NT2/D1 (cell line): Measurements from ENCODE around the gene MSH6.

Experiments used
- SUZ12 ChIP-seq: IDR thresholded peaks from 2 replicates; pipeline ENCODE4 v1.6.1; 2011; ENCODE audit not compliant: insufficient read length, insufficient read depth; ENCODE audit errors: extremely low read depth
- YY1 ChIP-seq: IDR thresholded peaks from 2 replicates; pipeline ENCODE4 v1.6.1; 2011; ENCODE audit not compliant: insufficient read length, insufficient read depth

DNA sequence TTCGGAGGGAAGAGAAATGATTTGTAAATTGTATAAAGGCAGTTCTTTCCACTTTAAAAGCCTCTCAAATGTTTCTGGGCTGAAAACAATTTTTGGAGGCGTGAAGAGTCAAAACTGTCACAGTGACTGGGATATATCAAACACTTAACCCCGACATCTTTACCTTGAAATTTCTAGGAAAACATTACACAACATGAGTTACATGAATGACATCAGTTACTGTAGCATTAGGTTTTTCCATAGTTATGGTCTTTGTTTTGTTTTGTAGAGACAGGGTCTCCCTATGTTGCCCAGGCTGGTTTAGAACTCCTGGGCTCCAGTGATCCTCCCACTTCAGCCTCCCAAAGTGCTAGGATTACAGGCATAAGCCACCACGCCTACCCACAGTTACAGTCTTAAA, 25.7 kb downstream of the MSH6 start:
- TF ChIP-seq YY1 (no peak), SUZ12 (no peak)
